GM23338 (cell line): ENCODE results near the gene DNAH8.

Source experiments
- CTCF ChIP-seq, 2 experiments: fragments of 200-600 bp in 1 of 2; sonication (generic) in 1 of 2; conservative IDR thresholded peaks; 2 replicates each; pipeline versions ENCODE4 v1.5.1 to v1.6.1; 2016 to 2017; ENCODE audit warnings: antibody characterized with exemption in 2 of 2, low read depth in 2 of 2, mild to moderate bottlenecking in 2 of 2, moderate library complexity in 1 of 2
- EZH2 ChIP-seq: fragments of 200-600 bp; sonication (generic); IDR thresholded peaks from one replicate; pipeline ENCODE4 v1.8.0; 2017; ENCODE audit warnings: antibody characterized with exemption, mild to moderate bottlenecking, low read depth; ENCODE audit not compliant: unreplicated experiment
- EZH2phosphoT487 ChIP-seq: fragments of 200-600 bp; sonication (generic); IDR thresholded peaks from one replicate; pipeline ENCODE4 v1.8.1; 2018; ENCODE audit warnings: antibody characterized with exemption; ENCODE audit not compliant: unreplicated experiment
- NANOG ChIP-seq: IDR thresholded peaks from 2 replicates; pipeline ENCODE4 v1.6.1; 2016; ENCODE audit warnings: antibody characterized with exemption, borderline replicate concordance
- POLR2AphosphoS5 ChIP-seq: IDR thresholded peaks from 2 replicates; pipeline ENCODE4 v1.6.1; 2016; ENCODE audit warnings: antibody characterized with exemption, low read depth
- STAT1 ChIP-seq: IDR thresholded peaks from one replicate; pipeline ENCODE4 v1.6.1; 2016; ENCODE audit warnings: antibody characterized with exemption; ENCODE audit not compliant: unreplicated experiment
- TF ChIP-seq, protein P1 (sequence below): IDR thresholded peaks from one replicate; pipeline ENCODE4 v1.6.1; 2018; ENCODE audit warnings: antibody characterized with exemption; ENCODE audit not compliant: unreplicated experiment

- TF ChIP-seq EZH2 (no peak), NANOG (no peak), CTCF (conservative IDR thresholded peaks at IDR 0.05; ENCODE audit: low read depth in 2 of 2) (no peak), EZH2phosphoT487 (no peak), POLR2AphosphoS5 (no peak), STAT1 (no peak)
- TF ChIP-seq, protein P1, sequence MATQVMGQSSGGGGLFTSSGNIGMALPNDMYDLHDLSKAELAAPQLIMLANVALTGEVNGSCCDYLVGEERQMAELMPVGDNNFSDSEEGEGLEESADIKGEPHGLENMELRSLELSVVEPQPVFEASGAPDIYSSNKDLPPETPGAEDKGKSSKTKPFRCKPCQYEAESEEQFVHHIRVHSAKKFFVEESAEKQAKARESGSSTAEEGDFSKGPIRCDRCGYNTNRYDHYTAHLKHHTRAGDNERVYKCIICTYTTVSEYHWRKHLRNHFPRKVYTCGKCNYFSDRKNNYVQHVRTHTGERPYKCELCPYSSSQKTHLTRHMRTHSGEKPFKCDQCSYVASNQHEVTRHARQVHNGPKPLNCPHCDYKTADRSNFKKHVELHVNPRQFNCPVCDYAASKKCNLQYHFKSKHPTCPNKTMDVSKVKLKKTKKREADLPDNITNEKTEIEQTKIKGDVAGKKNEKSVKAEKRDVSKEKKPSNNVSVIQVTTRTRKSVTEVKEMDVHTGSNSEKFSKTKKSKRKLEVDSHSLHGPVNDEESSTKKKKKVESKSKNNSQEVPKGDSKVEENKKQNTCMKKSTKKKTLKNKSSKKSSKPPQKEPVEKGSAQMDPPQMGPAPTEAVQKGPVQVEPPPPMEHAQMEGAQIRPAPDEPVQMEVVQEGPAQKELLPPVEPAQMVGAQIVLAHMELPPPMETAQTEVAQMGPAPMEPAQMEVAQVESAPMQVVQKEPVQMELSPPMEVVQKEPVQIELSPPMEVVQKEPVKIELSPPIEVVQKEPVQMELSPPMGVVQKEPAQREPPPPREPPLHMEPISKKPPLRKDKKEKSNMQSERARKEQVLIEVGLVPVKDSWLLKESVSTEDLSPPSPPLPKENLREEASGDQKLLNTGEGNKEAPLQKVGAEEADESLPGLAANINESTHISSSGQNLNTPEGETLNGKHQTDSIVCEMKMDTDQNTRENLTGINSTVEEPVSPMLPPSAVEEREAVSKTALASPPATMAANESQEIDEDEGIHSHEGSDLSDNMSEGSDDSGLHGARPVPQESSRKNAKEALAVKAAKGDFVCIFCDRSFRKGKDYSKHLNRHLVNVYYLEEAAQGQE, result no peak
Measured at GRCh38 chr6:39009476-39009875, 294.4 kb downstream of the DNAH8 start.
